HG02884 (cell line): ENCODE results near the gene PIK3AP1.
A peak's percentile ranks its signal among the peaks of the same experiment; 100 is the strongest.

Experiments
- ATAC-seq: cut with Tn5 transposase; IDR thresholded peaks from one replicate; pipeline ENCODE4 v1.9.1; 2021; ENCODE audit warnings: mild to moderate bottlenecking, moderate library complexity; ENCODE audit not compliant: unreplicated experiment

The PIK3AP1 gene

GRCh38 chr10:96673318-96674099 lies 46.8 kb downstream of the PIK3AP1 start:
- ATAC-seq: peak; percentile 64

GRCh38 chr10:96672481-96673175 lies 47.7 kb downstream of the PIK3AP1 start:
- no peak for ATAC-seq

GRCh38 chr10:96671211-96671890 lies 49.0 kb downstream of the PIK3AP1 start:
- ATAC-seq: no peak

- ATAC-seq: no peak
Observed at GRCh38 chr10:96670786-96671185, 49.5 kb downstream of the PIK3AP1 start.

GRCh38 chr10:96667401-96667800 lies 52.9 kb downstream of the PIK3AP1 start:
- ATAC-seq: no peak

GRCh38 chr10:96666741-96667140 lies 53.6 kb downstream of the PIK3AP1 start:
- no peak for ATAC-seq

- no peak for ATAC-seq
Observed at GRCh38 chr10:96665306-96665705, 55.0 kb downstream of the PIK3AP1 start.

GRCh38 chr10:96664563-96664962 lies 55.8 kb downstream of the PIK3AP1 start:
- peak; percentile 74 for ATAC-seq

- ATAC-seq: no peak
Observed at GRCh38 chr10:96663797-96664196, 56.5 kb downstream of the PIK3AP1 start.

GRCh38 chr10:96661632-96662031 lies 58.7 kb downstream of the PIK3AP1 start:
- ATAC-seq: no peak

GRCh38 chr10:96660297-96660696 lies 60.0 kb downstream of the PIK3AP1 start:
- no peak for ATAC-seq

GRCh38 chr10:96658844-96659243 lies 61.5 kb downstream of the PIK3AP1 start:
- no peak for ATAC-seq

GRCh38 chr10:96657385-96657784 lies 62.9 kb downstream of the PIK3AP1 start:
- ATAC-seq: no peak

- no peak for ATAC-seq
Observed at GRCh38 chr10:96656839-96657238, 63.5 kb downstream of the PIK3AP1 start.

GRCh38 chr10:96656198-96656577 lies 64.1 kb downstream of the PIK3AP1 start:
- no peak for ATAC-seq

- ATAC-seq: no peak
Observed at GRCh38 chr10:96655461-96656197, 64.7 kb downstream of the PIK3AP1 start.

GRCh38 chr10:96651998-96652431 lies 68.3 kb downstream of the PIK3AP1 start:
- ATAC-seq: peak; percentile 72

GRCh38 chr10:96650958-96651357 lies 69.4 kb downstream of the PIK3AP1 start:
- no peak for ATAC-seq

- ATAC-seq: no peak
Observed at GRCh38 chr10:96648297-96648696, 72.0 kb downstream of the PIK3AP1 start.

- ATAC-seq: no peak
Observed at GRCh38 chr10:96647466-96647865, 72.8 kb downstream of the PIK3AP1 start.

GRCh38 chr10:96646751-96647166 lies 73.6 kb downstream of the PIK3AP1 start:
- no peak for ATAC-seq
